COLO668 (cell line): ENCODE measurements around the gene B3GAT1.
"Not testable (repeated sequence)": the region's sequence is repeated elsewhere in the genome, so short reads cannot be mapped to it uniquely, and the experiment has no call there.

ENCODE experiments used
- DNase-seq: peaks from one replicate; lab custom pipeline; 2025; ENCODE audit not compliant: unreplicated experiment; lab: John Stamatoyannopoulos, UW

B3GAT1 gene, protein sequence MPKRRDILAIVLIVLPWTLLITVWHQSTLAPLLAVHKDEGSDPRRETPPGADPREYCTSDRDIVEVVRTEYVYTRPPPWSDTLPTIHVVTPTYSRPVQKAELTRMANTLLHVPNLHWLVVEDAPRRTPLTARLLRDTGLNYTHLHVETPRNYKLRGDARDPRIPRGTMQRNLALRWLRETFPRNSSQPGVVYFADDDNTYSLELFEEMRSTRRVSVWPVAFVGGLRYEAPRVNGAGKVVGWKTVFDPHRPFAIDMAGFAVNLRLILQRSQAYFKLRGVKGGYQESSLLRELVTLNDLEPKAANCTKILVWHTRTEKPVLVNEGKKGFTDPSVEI

DNA sequence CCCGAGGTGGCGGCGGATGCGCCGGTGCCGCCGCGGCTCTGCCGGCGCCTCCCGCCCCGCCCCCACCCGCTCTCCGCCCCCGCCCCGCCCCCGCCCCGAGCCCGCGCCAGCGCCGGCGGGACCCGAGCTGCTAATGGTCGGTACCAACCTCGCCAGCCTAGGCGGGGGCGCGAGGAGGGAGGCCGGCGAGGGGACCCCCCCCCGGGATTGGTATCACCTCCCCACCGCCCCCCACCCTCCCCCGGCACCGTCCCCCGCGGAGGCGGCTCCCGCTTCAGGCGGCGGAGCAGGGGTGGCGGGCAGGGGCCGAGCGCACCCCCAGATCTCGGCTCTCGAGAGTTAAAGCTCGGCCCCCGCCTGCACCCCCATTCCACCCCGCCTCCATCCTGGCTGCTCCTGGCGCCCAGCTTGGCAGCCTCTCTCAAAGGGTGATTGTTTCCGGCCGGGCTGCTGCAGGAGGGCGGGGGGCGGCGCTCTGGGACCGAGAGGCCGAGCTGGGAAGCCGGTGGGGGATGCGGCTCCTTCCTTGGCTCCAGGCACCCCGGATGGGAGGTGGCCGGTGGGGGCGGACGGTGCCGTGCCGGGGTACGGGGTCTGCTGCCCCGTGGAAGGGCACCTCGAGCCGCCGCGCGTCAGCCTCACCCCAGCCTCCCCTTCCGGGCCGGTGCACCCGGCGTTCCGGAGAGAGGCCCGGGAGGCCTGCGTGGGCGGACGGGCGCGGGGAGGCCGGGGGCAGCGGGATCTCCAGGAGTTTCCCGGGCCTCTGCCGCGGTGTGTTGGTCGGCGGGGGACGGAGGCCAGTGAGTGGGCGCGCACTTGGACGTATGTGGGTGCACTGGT lies at the start of gene B3GAT1:
Gene B3GAT1, minus strand, starts transcription at position 40 of the 840 bp plus-strand sequence. CDS start 24,583 bp downstream, outside the sequence.
- DNase-seq: peak; percentile 39

DNA sequence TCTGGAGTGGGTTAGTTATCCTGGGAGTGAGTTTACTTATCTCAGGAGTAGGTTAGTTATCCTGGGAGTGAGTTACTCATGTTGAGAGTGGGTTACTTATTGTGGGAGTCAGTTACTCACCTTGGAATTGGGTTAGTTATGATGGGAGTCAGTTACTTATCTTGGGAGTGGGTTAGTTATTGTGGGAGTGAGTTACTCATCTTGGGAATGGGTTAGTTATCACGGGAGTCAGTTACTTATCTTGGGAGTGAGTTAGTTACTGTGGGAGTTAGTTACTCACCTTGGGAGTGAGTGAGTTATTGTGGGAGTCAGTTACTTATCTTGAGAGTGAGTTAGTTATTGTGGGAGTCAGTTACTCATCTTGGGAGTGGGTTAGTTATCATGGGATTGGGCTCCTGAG lies 49.6 kb upstream of the B3GAT1 start:
- no peak for DNase-seq

DNA sequence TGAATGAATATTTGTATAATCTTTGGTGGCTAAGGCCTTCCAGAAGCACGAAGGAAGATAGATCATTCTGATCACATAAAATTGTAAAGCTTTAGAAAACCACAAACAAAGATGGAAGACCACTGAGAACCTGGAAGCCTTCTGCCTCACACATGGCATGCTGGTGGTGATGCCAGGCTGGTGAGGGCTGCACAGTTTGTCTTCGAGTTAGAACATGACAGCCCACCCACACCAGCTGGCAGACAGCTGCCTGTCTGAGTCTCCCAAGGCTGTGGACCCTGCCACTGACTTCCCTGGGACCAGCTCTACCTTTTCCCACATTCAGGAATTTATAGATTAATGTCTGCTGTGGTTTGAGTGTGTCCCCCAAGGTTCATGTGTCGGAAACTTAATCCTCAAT lies 48.8 kb upstream of the B3GAT1 start:
- DNase-seq: no peak

DNA sequence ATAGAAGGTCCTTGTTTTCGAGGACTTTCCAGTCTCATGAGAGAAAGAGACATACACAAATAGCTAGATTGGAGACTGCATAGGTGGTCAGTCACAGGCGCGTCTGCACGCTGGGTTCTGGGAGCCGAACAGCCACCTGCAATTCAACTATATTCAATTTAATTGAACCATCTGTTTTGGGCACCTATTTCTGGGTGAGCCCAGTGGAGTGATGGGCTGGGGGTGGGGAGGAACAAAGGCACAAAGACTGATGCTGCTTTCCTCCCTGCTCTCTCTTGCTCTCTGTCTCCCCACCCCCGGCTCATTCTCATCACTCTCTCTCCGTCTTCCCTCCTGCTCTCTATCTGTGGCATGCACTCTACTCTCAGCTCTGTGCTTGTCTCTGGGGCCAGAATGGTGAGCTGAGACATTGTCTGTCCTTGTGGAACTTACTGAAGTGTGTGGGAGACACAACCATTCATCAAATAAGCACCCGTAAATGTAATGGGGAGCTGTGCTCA lies 48.1 kb upstream of the B3GAT1 start:
- DNase-seq: no peak

DNA sequence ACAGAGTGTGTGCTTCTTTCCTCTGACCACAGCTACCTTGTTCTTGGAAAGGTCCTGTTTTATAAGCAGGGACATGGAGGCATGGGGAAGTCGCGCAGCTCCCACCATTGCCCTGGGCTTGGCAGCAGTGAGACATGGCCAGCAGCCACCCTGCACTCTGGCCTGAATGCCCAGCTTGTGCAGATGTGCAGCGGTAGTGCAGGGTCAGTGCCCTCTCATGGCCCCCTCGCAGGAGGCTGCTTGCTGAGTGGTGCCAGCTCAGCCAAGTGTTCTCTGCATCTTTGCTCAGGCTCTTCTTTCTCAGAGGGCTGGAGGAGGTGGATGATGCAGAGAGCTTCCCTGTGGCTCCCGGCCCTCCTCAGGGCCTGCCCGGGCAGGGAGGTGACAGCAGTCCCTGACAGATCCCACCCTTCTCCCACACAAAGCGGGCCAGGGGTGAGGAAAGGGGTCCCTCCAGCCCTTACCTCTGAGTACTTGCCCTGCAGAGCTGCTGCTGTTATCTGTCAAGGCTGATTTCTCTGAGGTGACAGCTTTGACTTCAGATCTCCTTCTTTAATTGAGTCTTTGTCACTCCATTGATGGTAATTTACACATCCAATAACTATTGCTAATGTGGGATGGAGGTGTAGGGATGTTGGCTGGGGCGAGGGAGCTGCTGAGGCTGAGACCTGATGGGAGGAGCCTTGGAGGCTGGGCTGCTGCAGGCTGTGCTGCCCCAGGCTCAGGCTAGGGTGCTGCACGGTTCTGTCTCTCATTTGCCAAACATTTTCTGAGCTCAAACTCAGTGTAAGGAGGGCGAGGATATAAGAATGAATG lies 47.4 kb upstream of the B3GAT1 start:
- DNase-seq: no peak

DNA sequence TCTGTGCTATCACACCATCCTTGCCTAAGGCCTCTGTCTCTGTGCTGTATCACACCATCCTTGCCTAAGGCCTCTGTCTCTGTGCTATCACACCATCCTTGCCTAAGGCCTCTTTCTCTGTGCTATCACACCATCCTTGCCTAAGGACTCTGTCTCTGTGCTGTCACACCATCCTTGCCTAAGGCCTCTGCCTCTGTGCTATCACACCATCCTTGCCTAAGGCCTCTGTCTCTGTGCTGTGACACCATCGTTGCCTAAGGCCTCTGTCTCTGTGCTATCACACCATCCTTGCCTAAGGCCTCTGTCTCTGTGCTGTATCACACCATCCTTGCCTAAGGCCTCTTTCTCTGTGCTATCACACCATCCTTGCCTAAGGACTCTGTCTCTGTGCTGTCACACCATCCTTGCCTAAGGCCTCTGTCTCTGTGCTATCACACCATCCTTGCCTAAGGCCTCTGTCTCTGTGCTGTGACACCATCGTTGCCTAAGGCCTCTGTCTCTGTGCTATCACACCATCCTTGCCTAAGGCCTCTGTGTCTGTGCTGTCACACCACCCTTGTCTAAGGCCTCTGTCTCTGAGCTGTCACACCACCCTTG lies 45.5 kb upstream of the B3GAT1 start:
- DNase-seq: not testable (repeated sequence)

DNA sequence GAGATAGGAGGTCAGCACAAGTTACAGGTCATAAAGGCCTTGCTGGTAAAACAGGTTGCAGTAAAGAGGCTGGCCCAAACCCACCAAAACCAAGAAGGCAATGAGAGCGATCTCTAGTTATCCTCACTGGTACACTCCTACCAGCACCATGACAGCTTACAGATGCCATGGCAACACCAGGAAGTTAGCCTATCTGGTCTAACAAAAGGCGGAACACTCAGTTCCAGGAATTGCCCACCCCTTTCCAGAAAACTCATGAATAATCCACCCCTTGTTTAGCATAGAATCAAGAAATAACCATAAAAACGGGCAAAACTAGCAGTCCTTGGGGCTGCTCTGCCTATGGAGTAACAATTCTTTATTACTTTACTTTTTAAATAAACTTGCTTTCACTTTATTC lies 43.5 kb upstream of the B3GAT1 start:
- DNase-seq: no peak

DNA sequence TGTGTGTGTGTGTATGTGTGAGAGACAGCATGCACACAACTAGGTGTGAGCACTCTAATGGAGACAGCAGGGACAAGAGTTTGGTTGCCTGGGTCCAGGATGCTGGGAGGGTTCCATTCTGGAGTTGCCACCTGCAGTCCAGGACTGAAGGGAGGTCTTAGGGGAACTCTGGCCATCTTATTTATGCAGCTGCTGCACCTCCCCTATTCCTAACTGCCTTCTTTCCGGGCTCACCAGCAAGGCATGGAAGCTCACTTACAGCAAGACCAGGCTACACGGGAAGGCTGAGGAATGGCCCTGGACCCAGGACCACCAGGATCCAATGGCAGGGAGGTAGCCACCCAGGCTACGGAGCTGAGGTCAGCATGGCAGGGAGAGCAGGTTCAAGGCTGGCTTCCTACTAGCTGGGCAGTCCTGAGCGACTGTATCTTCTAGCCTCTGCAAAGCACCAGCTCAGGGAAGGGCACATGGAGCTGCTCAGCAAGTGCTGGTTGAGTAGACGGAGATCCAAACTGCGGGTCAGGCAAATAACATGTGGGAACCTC lies 42.2 kb upstream of the B3GAT1 start:
- DNase-seq: no peak

DNA sequence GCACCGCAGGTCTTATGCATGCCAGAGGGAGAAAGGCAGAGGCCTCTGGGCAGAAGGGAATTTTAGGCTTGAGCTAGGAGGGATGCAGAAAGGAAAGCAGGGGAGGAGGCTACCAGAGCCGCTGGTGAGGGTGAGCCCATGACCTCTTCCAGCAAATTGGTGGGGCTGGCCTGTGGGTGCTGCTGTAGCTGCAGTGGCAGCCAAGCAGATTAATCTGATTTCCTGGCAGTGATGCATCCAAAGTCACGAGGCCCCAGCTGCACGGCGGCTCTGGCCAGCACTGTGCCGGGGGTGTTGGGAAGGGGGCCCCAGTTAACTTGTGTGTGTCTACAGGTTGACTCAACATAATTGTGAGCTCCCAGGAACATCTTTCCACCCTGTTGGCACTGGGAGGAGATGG lies 41.4 kb upstream of the B3GAT1 start:
- DNase-seq: no peak

DNA sequence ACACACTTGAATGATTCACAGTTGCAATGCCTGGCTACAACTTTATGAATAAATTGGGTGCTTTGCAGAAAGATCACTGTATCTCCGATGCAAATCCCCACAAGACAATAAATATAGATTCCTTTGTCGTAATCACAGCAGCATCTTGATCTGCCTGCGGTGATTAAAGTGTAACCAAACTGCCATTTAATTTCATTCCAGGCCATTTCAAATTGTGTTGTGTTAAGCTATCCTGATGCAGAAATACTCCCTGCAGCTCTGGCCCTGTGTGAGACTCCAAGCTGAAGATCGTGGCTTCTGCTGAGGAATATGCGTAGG lies 40.8 kb upstream of the B3GAT1 start:
- no peak for DNase-seq

DNA sequence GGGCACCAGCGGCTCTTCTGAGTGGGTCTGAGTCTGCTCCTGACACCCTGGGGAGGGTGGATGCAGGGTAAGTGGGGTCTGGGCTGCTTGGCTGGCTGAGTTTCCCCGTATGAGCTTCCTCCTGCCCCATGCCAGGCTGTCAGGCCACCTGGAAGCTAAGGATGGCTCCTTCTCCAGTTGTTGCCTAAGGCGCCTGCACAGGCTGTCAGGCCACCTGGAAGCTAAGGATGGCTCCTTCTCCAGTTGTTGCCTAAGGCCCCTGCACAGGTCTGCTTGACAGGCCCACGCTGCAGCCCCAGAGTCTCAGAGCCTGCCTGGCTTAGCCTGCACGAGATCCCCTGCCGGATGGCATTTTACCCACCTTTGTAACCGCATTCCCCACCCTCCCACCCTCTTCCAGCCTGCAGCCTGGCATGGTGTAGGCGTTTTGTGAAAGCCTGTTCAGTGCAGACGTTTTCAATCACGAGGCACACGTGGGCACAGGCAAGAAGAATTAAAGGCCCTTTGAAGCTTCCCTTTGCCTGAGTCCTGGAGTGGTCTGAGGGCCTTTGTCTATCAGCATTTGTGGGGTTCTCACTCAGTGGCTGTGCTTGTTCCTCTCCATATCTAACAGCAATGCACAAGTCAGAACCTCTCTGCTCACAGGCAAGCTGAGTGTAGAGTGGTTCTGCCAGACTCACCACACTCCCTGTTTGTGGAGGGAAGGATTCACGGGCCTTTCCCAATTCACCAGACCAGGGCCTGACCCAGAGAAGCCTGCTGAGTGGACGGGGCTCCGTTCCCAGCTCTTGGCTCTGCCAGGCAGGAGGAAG lies 40.2 kb upstream of the B3GAT1 start:
- no peak for DNase-seq

DNA sequence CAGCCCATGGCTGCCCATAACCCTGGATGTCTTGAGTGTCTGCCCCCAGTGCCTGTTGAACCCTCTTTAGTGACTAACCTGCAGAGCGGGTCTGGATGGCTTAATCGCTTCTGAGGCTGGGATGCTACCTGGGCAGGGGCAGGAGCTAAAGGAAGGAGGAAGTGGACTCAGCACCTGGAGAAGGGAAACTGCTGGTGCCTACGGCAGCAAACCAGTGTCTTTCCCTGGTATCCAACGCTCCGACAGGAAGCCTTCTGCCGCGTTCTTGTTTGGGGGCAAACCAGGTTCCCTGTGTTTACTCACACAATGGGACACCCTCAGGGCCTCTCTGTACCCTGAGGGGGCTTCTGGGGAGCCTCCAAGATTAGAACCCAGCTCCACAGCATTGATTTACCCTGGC lies 38.1 kb upstream of the B3GAT1 start:
- no peak for DNase-seq

DNA sequence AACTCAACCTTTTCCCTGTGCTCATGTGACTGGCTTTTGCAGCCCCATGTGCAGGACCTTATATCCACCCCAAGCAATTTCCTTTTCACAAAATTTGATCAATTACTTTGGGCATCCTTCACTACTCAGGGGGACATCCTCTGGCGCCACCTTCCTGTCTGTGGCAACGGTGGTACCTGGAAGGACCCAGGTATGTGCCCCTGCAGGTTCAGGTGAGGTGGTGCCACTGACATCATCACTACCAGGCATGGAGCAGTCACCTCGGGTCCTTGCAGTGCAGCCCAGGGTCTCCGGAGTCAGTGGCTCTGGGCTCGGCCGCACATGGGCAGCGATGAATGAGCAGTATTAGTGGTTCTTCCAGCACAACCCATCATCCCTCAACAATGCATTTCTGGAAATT lies 37.7 kb upstream of the B3GAT1 start:
- DNase-seq: peak; percentile 10

DNA sequence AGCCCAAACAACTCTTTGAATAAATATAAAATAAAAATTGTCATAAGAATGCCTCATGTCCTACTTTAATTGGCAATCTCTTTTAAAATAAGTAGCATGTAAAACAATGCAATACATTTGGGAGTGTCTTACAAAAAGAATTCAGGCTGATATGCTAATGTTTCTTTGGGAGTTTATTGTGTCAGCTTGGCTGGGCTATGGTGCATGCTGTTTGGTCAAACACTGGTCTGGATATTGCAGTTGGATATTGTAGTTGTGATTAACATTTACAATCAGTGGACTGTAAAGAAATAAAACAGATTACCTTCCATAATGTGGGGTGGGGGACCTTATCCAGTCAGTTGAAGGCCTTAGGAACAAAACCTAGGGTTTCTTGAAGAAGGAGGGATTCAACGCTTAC lies 37.0 kb upstream of the B3GAT1 start:
- no peak for DNase-seq

DNA sequence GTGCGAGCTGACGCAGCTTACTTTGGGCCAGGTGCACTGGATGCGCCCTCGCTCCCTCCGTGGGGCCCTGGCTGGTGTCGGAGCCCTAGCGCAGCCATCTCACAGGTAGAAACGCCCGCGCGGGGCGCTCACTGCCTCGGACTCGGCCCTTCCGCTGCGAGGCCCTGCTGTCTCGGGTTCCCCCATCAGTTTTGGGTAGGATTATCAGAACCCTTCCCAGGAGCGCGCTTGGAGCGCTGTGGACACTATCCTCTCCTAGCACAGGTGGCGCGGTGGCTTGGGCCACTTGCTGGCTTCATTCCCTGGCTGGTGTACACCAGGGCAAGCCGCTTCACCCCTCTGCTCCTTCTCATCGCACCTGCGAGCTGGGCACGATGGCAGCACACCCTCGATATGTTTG lies 35.7 kb upstream of the B3GAT1 start:
- DNase-seq: no peak

DNA sequence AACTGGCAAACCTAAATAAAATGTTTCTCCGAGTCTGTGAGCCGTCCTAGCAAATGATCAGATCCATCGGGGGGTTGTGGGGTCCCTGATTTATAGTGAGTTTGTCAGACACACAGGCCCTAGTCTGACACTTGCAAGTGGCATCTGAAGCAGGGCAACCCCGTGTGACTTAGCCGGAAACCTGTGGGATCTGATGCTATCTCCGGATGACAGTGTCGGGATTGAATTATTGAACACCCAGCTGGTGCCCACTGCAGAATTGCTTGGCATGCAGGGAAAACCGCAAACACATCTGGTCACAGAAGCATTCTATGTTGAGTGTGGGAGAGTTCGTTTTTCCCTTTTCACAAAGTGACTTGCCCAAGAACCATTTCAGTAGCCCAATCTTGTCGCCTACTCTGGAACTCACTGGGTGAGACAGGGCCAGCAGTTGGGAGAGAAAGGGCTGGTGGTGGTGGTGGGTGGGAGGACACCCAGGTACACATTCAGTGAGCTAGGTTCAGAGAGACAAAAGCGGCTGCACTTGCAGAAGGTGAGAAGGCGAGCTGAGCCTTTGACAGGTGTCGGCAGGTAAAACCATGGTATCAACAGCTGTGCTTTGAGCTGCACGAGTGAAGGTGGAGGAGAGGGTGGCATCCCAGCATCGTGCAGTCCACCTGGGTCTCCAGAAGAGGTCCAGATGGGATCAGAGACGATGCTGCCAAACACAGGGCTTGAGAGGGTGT lies 33.7 kb upstream of the B3GAT1 start:
- DNase-seq: no peak

DNA sequence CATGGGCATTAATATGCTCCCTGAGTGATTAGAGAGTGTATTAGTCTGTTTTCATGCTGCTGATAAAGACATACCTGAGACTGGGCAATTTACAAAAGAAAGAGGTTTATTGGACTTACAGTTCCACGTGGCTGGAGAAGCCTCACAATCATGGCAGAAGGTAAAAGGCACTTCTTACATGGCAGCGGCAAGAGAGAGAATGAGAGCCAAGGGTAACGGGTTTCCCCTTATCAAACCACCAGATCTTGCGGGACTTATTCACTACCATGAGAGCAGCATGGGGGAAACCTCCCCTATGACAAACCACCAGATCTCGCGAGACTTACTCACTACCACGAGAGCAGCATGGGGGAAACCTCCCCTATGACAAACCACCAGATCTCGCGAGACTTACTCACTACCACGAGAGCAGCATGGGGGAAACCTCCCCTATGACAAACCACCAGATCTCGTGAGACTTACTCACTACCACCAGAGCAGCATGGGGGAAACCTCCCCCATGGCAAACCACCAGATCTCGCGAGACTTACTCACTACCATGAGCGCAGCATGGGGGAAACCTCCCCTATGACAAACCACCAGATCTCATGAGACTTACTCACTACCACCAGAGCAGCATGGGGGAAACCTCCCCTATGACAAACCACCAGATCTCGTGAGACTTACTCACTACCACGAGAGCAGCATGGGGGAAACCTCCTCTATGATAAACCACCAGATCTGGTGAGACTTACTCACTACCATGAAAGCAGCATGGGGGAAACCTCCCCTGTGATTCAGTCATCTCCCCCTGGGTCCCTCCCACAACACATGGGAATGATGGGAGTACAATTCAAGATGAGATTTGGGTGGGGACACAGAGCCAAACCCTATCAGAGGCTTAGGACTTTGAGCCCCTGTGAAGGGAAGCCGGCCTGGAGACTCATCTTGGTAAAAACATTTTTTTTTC lies 32.4 kb upstream of the B3GAT1 start:
- not testable (repeated sequence) for DNase-seq

DNA sequence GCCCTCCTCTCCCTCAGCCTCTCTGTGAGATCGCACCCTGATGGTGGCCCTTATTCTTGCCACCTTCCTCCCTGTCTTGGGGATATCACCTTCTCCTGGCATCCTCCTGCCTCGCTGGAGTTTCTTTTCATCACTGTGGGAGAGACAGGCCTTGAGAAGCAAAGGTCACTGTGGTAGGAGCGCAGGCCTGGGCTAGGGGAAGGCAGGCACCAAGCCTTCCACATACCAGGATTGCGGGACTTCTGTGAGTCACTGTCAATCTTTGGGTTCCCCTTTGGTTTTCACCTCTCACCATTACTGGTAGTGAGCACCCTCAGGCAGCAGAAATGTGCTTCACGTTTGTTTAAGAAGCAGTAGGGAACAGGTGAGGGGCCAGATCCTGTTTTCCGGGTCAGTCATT lies 31.2 kb upstream of the B3GAT1 start:
- DNase-seq: no peak
